NCI-H2081 (cell line): ENCODE data around the gene ZC2HC1B.

ENCODE experiments used
- DNase-seq, 2 experiments: peaks; one replicate each; lab custom pipeline; 2025; lab: John Stamatoyannopoulos, UW

Gene ZC2HC1B

GRCh38 chr6:143961886-143962878 is 97.9 kb downstream of the ZC2HC1B start:
- DNase-seq: no peak

- DNase-seq: no peak
Measured at GRCh38 chr6:143963158-143963919, 99.1 kb downstream of the ZC2HC1B start.

GRCh38 chr6:143964674-143965081 is 100.4 kb downstream of the ZC2HC1B start:
- DNase-seq: no peak

GRCh38 chr6:143965503-143966171 is 101.4 kb downstream of the ZC2HC1B start:
- no peak for DNase-seq

GRCh38 chr6:143966312-143966711 is 102.0 kb downstream of the ZC2HC1B start:
- no peak for DNase-seq

GRCh38 chr6:143967706-143968376 is 103.6 kb downstream of the ZC2HC1B start:
- no peak for DNase-seq

GRCh38 chr6:143969077-143969476 is 104.8 kb downstream of the ZC2HC1B start:
- DNase-seq: no peak

- no peak for DNase-seq
Measured at GRCh38 chr6:143970456-143971218, 106.4 kb downstream of the ZC2HC1B start.

GRCh38 chr6:143971482-143972205 is 107.4 kb downstream of the ZC2HC1B start:
- no peak for DNase-seq

- DNase-seq: no peak
Measured at GRCh38 chr6:143973097-143973966, 109.1 kb downstream of the ZC2HC1B start.

GRCh38 chr6:143974089-143974488 is 109.8 kb downstream of the ZC2HC1B start:
- no peak for DNase-seq

GRCh38 chr6:143976806-143977349 is 112.6 kb downstream of the ZC2HC1B start:
- no peak for DNase-seq

- no peak for DNase-seq
Measured at GRCh38 chr6:143980921-143981320, 116.6 kb downstream of the ZC2HC1B start.

GRCh38 chr6:143982968-143983367 is 118.7 kb downstream of the ZC2HC1B start:
- no peak for DNase-seq

GRCh38 chr6:143984666-143985065 is 120.4 kb downstream of the ZC2HC1B start:
- no peak for DNase-seq

- DNase-seq: no peak
Measured at GRCh38 chr6:143986463-143987065, 122.3 kb downstream of the ZC2HC1B start.
